H1 (cell line): ENCODE results near the gene SMPX. TPM values are rescaled to one million over a fixed set of nuclear protein-coding genes. Genes with fewer than 3 reads are reported as not detected.

Source experiments
- BRCA1 ChIP-seq: IDR thresholded peaks from 2 replicates; pipeline ENCODE4 v1.6.1; 2012; ENCODE audit warnings: low read depth, low read length, improper control_type of control experiment
- EGR1 ChIP-seq: IDR thresholded peaks from 2 replicates; pipeline ENCODE4 v1.6.1; 2011; ENCODE audit warnings: low read depth, low read length, borderline replicate concordance
- FOSL1 ChIP-seq: IDR thresholded peaks from 2 replicates; pipeline ENCODE4 v1.6.1; 2011; ENCODE audit warnings: mild to moderate bottlenecking, low read depth, low read length, moderate library complexity; ENCODE audit not compliant: insufficient read depth
- POLR2AphosphoS5 ChIP-seq: IDR thresholded peaks from 2 replicates; pipeline ENCODE4 v1.6.1; 2011; ENCODE audit warnings: low read depth, low read length
- TCF12 ChIP-seq: IDR thresholded peaks from 2 replicates; pipeline ENCODE4 v1.6.1; 2011; ENCODE audit warnings: low read depth, mild to moderate bottlenecking, low read length
- polyA plus RNA-seq, 7 experiments: library from polyadenylated mRNA; depleted of rRNA in 3 of 7; stranded (reverse) in 5 of 7; unstranded in 2 of 7; fragments of >200 nt in 5 of 7; fragments of 200-250 nt in 2 of 7; gene quantifications; 1 replicate in 5 of 7; 2 replicates in 1 of 7; 4 replicates in 1 of 7; pipeline versions ENCODE4 v1.2.1 to v1.2.3, GENCODE V29; 2011 to 2013; ENCODE audit warnings: missing spikeins in 2 of 7, mixed read lengths in 2 of 7
- total RNA-seq: library from RNA; stranded (reverse); fragmentation: NEBNext Ultra II Directional; extraction: Animal tissue kit (Norgen Biotek cat#: 25700); gene quantifications from 2 replicates; pipeline ENCODE4 v1.2.1, GENCODE V29; 2021
- TF ChIP-seq, protein P1 (sequence below): IDR thresholded peaks from 2 replicates; pipeline ENCODE4 v1.6.1; 2011; ENCODE audit warnings: low read depth, mild to moderate bottlenecking, low read length; ENCODE audit not compliant: insufficient read depth
- TF ChIP-seq, protein P2 (sequence below): fragments of 300-600 bp; sonication (generic); IDR thresholded peaks from 2 replicates; pipeline ENCODE4 v1.7.1; 2012; ENCODE audit warnings: low read length, moderate library complexity, mild to moderate bottlenecking, inconsistent platforms; ENCODE audit not compliant: insufficient replicate concordance

The SMPX gene
- total and polyA plus RNA-seq, 2 of the 8 experiments (the other 6 are each of a cell fraction or from before 2014, with no cell fraction given), result not detected

DNA sequence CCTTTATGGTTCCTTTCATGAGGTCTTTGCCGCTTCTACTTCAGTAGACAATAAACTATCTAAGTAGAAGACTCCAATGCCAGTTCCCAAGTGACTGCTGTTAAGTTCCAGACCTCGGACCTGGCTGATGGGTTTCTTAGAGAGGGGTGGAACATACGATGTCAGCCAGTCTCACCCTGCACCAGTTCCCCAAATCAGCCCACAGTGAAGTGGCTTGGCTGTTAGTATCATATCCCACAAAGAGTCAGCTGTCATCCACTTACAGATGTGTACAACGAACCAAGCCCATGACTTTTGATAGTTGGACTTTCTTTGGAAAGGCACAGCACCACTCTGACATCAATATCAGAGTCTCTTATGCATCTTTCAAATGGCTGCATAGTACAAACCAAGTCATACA is 91.7 kb downstream of the SMPX start (continued):
- TF ChIP-seq, protein P1, sequence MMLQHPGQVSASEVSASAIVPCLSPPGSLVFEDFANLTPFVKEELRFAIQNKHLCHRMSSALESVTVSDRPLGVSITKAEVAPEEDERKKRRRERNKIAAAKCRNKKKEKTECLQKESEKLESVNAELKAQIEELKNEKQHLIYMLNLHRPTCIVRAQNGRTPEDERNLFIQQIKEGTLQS, result no peak
- TF ChIP-seq, protein P2, sequence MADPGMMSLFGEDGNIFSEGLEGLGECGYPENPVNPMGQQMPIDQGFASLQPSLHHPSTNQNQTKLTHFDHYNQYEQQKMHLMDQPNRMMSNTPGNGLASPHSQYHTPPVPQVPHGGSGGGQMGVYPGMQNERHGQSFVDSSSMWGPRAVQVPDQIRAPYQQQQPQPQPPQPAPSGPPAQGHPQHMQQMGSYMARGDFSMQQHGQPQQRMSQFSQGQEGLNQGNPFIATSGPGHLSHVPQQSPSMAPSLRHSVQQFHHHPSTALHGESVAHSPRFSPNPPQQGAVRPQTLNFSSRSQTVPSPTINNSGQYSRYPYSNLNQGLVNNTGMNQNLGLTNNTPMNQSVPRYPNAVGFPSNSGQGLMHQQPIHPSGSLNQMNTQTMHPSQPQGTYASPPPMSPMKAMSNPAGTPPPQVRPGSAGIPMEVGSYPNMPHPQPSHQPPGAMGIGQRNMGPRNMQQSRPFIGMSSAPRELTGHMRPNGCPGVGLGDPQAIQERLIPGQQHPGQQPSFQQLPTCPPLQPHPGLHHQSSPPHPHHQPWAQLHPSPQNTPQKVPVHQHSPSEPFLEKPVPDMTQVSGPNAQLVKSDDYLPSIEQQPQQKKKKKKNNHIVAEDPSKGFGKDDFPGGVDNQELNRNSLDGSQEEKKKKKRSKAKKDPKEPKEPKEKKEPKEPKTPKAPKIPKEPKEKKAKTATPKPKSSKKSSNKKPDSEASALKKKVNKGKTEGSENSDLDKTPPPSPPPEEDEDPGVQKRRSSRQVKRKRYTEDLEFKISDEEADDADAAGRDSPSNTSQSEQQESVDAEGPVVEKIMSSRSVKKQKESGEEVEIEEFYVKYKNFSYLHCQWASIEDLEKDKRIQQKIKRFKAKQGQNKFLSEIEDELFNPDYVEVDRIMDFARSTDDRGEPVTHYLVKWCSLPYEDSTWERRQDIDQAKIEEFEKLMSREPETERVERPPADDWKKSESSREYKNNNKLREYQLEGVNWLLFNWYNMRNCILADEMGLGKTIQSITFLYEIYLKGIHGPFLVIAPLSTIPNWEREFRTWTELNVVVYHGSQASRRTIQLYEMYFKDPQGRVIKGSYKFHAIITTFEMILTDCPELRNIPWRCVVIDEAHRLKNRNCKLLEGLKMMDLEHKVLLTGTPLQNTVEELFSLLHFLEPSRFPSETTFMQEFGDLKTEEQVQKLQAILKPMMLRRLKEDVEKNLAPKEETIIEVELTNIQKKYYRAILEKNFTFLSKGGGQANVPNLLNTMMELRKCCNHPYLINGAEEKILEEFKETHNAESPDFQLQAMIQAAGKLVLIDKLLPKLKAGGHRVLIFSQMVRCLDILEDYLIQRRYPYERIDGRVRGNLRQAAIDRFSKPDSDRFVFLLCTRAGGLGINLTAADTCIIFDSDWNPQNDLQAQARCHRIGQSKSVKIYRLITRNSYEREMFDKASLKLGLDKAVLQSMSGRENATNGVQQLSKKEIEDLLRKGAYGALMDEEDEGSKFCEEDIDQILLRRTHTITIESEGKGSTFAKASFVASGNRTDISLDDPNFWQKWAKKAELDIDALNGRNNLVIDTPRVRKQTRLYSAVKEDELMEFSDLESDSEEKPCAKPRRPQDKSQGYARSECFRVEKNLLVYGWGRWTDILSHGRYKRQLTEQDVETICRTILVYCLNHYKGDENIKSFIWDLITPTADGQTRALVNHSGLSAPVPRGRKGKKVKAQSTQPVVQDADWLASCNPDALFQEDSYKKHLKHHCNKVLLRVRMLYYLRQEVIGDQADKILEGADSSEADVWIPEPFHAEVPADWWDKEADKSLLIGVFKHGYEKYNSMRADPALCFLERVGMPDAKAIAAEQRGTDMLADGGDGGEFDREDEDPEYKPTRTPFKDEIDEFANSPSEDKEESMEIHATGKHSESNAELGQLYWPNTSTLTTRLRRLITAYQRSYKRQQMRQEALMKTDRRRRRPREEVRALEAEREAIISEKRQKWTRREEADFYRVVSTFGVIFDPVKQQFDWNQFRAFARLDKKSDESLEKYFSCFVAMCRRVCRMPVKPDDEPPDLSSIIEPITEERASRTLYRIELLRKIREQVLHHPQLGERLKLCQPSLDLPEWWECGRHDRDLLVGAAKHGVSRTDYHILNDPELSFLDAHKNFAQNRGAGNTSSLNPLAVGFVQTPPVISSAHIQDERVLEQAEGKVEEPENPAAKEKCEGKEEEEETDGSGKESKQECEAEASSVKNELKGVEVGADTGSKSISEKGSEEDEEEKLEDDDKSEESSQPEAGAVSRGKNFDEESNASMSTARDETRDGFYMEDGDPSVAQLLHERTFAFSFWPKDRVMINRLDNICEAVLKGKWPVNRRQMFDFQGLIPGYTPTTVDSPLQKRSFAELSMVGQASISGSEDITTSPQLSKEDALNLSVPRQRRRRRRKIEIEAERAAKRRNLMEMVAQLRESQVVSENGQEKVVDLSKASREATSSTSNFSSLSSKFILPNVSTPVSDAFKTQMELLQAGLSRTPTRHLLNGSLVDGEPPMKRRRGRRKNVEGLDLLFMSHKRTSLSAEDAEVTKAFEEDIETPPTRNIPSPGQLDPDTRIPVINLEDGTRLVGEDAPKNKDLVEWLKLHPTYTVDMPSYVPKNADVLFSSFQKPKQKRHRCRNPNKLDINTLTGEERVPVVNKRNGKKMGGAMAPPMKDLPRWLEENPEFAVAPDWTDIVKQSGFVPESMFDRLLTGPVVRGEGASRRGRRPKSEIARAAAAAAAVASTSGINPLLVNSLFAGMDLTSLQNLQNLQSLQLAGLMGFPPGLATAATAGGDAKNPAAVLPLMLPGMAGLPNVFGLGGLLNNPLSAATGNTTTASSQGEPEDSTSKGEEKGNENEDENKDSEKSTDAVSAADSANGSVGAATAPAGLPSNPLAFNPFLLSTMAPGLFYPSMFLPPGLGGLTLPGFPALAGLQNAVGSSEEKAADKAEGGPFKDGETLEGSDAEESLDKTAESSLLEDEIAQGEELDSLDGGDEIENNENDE, result no peak
- TF ChIP-seq FOSL1 (no peak), TCF12 (no peak), POLR2AphosphoS5 (no peak), EGR1 (no peak), BRCA1 (no peak)
- TF ChIP-seq, all 59 proteins: peak for 0
